GM21723 (cell line): ENCODE data around the gene AMFR.
"Not testable (repeated sequence)": the region's sequence is repeated elsewhere in the genome, so short reads cannot be mapped to it uniquely, and the experiment has no call there.

Experiments
- ATAC-seq: cut with Tn5 transposase; IDR thresholded peaks from one replicate; pipeline ENCODE4 v1.9.1; 2021; ENCODE audit warnings: mild to moderate bottlenecking, moderate library complexity; ENCODE audit not compliant: unreplicated experiment

AMFR gene

DNA sequence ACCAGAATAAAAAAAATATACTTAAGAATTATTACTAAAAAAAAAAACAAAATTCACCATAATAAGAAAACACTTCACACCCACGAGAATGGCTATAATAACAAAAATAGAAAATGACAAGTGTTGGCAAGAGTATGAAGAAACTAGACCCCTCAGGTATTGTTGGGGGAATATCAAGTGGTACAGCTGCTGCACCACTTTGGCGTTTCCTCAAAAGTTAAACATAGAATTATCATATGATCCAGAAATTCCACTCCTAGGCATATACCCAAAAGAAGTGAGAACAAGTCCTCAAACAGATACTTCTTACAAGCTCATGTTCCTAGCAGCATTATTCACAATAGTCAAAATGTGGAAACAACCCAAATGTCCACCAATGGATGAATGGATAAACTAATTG, 26.3 kb downstream of the AMFR start:
- no peak for ATAC-seq

DNA sequence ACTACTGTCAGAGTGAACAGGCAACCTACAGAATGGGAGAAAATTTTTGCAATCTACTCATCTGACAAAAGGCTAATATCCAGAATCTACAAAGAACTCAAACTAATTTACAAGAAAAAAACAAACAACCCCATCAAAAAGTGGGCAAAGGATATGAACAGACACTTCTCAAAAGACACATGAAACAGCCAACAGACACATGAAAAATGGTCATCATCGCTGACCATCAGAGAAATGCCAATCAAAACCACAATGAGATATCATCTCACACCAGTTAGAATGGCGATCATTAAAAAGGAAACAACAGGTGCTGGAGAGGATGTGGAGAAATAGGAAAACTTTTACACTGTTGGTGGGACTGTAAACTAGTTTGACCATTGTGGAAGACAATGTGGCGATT, 28.6 kb downstream of the AMFR start:
- ATAC-seq: not testable (repeated sequence)

DNA sequence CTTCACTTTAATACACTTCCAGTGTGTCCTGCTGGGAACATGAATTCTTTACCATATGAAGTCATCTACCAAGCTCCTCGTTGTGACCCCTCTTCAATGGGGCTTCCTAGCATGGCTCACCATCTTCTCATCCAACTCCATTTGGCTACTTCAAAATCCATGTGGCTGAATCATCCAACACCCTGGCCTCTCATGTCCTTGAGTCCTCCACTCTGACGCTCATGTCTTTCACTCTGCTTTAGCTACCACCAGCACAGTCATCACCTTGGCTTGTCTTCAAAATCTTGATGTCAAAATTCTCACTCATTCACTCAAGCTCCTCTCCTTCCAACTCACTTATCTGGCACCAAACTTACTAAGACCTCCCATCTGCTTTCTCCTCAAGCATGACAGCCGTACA, 35.8 kb downstream of the AMFR start:
- ATAC-seq: no peak

DNA sequence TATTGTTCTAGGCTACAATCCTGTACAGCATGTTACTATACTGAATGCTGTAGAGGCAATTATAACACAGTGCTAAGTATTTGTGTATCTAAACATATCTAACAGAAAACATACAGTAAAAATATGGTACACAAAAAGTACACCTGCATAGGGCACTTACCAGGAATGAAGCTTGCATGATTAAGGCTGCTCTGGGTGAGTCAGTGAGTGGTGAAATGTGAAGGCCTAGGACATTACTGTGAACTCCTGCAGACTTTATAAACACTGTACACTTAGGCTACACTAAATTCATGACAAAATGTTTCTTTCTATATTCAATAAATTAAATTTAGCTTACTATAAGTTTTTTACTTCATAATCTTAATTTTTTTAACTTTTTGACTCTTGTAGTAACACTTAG, 37.1 kb downstream of the AMFR start:
- no peak for ATAC-seq

DNA sequence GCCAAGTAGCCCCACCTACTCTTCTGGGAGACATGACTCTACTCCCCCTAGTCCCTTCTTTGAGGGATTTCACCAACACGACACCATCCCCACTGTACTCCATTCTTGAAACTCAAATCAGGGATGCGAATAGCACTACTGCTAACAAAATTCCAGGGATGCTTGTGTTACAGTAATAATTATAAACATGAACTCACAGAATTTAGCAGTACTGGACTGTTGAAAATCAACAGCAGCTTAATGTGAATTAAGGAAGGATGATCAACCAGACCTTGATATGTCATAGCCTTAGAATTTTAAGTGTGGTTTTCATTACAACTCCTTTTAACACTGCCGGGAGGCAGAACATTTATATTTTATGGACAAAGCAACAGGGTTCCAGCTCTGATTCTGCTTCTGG, 37.9 kb downstream of the AMFR start:
- ATAC-seq: no peak

DNA sequence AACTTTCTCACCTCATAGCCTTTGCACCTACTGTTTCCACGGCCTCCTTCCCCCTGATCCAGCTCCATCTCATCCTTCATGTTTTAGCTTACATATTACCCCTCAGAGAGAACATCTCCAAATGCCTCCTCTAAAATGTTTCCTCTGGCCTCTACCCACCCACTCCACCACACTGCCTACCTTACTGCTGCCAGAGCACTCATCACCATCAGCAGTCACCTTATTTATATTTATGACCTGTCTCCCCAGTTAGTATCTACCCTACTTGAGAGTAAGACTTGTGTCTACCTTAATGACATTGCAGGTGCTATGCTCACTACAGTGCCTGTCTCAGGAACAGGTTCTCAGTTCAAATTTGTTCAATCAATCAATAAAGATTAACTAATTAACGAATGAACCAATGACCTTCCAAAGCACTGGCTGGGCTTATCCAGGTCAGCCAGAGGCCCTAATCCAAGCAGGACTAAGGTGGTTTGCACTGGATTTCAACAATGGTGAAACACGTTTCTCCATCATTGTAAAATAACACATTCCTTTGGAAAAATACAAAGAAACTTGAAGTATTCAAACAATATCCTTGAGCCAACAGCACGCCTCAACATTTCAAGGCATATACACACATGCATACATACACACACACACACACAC, 41.1 kb downstream of the AMFR start:
- no peak for ATAC-seq

DNA sequence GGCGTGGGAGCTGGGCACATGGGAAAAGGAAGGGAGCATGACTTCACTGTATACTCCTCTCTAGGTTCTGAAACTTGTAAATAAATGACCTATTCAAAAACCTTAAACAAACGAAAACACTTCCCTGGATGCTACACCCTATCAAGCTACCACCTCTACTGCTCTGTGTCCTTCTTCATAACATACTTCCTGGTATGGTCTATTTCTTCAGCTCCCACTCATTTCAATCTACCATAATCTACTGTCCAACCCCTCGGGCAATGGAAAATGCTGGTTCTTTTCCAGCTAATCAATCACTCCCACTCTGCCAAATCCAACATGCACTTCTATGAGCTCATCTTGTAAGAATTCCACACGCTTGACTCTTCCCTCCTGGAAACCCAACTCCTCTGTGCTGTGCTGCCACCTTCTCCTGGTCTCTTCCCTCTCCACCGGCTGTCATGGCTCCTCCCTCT, 42.4 kb downstream of the AMFR start:
- no peak for ATAC-seq

DNA sequence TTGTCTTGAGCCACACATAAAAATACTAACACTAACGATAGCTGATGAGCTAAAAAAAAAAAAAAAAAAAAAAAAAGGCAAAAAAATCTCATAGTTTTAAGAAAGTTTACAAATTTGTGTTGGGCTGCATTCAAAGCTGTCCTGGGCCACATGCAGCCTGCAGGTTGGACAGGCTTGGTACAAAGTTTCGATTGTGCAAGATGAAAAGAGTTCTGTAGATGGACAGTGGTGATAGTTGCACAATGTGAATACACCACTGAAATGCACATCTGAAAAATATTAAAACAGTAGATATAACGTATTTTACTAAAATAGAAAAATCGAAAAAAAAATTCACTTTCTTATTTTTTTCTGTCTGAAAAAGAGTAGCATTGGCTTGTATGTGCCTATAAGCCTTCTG, 42.9 kb downstream of the AMFR start:
- ATAC-seq: no peak

DNA sequence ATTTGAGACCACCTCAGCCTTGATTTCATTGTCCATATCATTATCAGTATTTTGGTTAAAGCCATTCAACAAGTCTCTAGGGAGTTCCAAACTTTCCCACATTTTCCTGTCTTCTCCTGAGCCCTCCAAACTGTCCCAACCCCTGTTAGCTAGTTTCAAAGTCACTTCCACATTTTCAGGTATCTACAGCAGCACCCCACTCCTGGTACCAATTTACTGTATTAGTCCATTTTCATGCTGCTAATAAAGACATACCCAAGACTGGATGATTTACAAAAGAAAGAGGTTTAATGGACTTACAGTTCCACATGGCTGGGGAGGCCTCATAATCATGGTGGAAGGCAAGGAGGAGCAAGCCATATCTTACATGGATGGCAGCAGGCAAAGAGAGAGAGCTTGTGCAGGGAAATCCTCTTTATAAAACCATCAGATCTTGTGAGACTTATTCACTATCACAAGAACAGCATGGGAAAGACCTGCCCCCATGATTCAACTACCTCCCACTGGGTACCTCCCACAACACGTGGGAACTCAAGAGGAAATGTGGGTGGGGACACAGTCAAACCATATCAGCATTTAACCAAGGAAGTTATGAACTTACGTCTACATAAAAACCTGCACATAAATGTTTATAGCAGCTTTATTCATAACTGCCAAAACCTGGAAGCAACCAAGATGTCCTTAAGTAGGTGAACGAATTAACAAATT, 44.4 kb downstream of the AMFR start:
- ATAC-seq: not testable (repeated sequence)

DNA sequence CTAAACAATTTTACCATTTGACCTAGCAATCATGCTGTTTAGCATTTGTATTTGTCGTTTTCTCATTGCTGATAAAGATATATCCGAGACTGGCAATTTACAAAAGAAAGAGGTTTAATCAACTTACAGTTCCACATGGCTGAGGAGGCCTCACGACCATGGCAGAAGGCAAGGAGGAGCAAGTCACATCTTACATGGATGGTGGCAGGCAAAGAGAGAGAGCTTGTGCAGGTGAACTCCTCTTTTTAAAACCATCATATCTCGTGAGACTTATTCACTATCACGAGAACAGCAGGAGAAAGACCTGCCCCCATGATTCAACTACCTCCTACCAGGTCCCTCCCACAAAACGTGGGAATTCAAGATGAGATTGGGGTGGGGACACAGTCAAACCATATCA, 46.3 kb downstream of the AMFR start:
- ATAC-seq: not testable (repeated sequence)

DNA sequence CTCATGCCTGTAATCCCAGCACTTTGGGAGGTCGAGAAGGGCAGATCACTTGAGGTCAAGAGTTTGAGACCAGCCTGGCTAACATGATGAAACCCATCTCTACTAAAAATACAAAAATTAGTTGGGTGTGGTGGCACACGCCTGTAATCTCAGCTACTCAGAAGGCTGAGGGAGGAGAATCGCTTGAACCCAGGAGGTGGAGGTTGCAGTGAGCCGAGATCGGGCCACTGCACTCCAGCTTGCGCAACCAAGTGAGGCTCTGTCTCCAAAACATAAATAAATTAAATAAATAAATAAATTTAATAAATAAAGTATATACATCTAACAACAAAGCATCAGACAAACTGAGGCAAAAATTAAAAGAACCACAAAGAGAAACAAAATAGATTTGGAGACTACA, 49.6 kb downstream of the AMFR start:
- not testable (repeated sequence) for ATAC-seq

DNA sequence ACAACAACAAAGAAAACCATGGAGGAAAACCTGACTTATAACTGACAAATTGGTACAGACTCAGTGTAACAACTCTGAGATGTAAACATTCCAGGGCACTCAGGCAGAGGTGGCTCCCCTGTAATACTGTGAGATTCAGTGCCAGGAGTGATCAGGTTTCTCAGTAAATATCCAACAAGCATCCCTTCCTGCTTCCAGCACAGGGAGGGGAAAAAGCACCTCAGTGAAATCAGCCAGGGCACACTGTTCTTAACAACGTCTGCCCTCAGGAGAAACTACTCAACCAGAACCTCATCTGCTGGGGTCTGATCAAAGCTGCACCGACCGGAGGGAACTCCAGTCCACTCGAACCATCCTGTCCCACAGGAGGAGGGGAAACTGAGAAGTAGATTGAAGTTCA, 52.3 kb downstream of the AMFR start:
- ATAC-seq: no peak

DNA sequence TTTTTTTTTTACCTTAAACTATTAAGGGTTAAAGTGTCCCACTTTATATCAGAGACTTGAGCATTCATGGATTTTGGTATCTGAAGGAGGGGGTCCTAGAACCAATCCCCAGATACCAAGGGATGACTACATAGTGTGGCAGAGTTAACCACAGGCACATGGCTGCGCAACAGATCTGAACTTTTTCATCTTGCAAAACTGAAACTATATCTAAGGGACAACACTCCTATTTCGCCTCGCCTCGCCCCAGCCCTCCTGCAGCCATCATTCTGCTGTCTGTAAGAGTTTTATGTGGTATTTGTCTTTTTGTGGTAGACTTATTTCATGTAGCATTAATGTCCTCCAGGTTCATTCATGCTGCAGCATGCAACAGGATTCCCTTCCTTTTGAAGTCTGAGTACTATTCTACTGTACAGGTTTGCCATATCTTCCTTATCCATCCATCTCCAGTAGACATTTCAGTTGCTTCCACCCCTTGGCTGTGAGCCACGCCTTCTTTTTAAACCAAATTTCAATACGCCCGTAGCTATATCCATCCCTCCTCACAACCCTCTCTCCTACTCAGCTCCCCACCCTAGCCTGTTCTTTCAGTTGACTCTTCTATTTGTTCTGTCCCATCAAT, 53.2 kb downstream of the AMFR start:
- no peak for ATAC-seq

DNA sequence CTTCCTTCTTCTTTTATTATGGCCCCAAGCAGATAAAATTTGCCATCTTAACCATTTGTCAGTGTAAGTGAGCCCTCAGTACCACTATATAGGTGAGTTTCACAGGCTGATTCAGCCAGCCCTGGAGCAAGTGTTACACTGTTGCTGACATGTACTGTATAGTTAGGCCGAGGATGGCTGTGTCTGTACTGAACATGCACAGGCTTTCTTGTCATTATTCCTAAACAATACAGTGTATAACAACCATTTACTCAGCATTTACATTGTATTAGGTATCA, 53.7 kb downstream of the AMFR start:
- ATAC-seq: no peak

DNA sequence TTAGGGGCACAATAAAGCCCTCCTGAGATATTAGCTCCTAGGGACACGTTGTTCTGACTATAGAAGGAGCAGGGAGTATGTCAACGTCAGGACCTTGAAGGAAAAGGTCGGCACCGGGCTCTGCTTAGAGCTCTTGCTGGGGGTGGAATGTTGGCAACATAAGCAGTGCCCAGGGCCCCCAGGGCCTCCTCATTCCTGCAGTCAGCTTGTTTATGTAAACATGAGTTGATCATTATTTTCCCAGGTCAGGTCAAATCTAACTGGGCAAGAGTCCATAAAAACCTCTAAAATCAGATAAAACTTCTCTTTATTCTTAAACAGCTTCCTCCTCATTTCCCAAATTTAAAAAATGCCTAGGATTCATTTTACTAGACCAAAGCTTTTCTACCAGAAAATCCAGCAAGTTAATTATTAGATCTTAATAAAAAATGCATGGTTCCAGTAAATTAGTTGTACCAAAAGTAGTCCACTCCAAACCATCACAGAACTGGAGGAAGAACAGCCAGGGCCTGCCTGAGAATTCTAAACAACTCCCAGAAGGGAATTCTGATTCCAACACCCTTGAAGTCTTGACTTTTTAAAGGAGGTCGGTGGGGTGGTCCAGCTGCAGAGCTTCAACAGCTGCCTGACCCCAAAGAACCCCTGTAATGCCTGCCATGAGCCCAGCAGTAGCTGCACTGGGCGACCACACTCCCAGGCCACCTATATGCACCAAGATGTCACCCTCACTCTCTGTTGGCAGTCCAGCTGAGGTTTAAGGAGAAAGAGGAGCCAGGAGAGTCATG, 54.3 kb downstream of the AMFR start:
- no peak for ATAC-seq

DNA sequence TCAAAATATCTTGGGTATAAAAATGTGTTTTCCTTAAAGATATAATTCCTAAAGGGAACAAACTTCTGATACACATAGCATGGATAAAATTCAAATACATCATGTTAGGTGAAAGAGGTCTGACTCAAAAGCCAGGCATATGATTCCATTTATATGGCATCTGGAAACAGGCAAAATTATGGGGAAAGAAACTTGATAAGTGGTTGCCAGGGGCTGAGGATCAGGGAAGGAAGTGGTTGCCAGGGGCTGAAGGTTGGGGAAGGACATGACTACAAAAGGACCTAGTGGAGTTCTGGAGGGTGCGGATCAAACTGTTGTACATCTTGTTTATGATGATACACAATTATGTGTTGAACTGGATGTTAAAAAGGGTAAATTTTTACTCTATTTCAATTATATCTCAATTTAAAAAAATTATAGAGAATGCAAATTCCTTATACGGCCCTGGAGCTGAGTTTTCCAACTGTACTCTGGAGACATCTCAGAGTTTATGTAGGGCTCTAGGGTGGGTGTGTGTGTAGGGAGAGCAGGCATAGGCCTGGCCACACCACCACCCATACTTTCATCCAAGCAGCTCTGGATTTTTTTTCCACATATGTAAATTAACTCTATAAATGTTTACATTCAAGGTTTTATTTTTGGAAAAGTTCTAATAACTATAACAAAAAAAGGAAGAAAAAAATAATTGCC, 55.0 kb downstream of the AMFR start:
- no peak for ATAC-seq

DNA sequence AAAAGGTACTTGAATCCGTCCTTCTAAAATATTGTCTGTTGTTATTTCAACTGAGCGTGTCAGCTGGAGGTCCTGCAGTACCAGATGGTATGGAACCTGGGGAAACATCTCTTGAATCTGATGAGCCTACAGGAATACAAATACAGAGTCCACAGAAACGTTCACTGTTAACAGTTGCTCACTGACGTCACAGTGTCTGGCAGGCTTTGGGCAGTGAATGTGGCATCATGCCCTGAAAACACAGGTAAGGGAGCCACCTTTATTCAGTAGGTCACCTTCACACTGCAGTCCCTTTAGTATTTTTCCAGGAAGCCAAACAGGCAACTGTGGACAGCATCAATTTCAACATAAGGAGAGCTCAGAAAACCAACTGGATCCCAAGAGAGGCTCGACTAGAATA, 56.1 kb downstream of the AMFR start:
- no peak for ATAC-seq

DNA sequence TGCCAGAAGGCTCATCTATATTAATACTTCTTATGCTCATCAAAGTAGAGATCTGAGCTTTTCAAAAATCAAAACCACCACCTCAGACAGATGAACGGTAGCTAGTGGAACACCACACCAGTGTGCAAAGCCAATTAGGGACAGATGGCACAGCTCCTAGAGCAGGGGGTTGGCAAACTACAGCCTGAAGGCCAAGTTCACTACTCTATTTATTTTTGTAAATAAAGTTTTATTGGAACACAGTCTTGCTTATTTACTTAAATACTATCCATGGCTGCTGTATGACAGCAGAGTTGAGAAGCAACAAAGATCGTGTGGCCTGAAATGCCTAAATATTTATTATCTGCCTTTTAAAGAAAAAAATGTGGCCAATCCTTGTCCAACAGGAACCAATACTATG, 56.8 kb downstream of the AMFR start:
- no peak for ATAC-seq

DNA sequence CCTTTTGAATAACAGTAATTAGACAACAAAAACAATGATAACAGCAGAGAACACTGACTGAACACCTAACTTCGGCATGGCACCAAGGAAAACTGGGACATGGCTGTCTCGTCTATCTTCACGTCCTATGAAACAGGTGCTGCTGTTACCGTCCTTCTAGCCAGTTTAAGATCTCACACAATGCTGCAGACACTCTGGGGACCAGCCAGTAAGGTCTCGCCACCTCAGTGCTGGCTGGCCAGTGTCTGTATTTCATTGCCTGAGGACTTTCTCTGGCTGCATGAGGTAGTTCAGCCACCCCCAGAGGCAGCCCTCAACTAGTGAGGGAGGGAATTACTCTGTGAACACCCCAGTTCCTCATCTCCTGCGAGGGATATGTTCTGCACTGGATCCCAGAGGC, 57.6 kb downstream of the AMFR start:
- no peak for ATAC-seq

DNA sequence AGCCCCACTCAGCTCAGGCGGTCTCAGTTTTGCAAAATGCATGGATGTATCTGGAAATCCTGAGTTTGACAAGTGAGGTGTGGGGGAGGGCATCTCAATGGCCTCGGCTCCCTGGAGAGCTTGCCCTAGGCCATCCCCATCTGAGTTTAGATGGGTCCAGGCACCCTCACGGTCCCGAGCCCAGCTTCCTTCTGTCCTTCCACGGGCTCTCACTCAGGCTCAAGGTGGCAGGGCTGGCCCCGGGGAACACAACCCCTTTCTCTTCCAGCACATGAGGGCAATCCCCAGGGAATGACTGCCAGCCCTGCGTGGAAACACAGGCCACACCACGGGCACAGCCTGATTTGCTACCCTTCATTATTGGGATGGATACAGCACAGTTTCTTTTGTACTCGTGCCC, 58.4 kb downstream of the AMFR start:
- ATAC-seq: no peak

DNA sequence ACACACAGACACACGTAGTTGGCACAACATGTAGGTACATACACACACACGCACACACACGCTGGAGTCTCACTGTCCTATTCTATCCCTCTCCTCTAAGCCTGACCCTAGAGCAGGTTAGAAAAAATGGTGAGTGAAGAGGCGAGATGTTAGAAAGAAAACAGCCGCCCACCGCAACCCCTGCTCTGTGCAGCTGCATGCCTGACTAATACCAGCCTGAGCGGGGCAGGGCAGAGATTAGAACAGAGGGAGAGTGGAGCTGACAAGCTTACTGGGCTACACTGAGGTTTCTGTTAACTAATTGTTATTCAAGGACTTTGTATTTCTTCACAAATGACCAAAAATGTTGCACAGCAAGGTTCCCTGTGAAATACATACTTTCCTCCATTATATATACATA, 59.8 kb downstream of the AMFR start:
- ATAC-seq: no peak
